ENCODE data around the gene ATF7IP2.

The ATF7IP2 gene

DNA sequence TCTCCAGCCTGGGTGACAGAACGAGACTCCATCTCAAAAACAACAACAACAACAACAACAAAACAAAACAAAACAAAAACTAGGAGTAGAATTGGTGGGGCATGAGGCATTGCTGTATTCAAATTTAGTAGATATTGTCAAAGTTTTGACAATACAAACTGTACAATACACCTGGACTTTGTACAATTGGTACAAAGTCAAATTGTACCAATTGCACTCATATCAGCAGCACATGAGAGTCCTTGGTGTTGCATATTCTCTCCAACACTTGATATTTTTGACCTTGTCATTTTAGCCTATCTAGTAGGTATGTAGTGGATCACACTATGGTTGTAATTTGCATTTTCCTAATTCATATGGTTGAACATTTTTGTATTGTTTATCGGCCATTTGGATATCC, 14.3 kb upstream of the ATF7IP2 start:
- ATAC-seq, result no peak
- no peak for TF ChIP-seq ESRRG (CRISPR knock-in tag; IDR thresholded peaks at IDR 0.05)

DNA sequence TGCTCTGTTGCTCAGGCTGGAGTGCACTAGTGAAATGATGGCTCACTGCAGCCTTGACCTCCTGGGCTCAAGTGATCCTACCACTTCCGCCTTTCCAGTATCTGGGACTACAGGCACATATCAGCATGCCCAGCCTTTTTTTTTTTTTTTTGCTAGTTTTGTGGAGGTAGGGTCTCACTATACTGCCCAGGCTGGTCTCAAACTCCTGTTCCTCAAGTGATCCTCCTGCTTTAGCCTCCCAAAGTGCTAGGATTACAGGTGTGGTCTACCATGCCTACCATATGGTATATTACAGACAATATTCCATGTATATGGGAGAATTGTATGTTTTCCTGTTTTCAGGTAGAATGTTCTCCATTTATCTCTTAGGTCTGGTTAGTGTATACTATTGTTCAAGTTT, 12.3 kb upstream of the ATF7IP2 start:
- TF ChIP-seq BACH2 (CRISPR knock-in tag; IDR thresholded peaks at IDR 0.05; ENCODE audit: borderline replicate concordance) (no peak), ZNF565 (CRISPR knock-in tag; conservative IDR thresholded peaks at IDR 0.05; ENCODE audit: low read depth) (no peak), ZFP3 (CRISPR knock-in tag; IDR thresholded peaks at IDR 0.05) (no peak), TOX (CRISPR knock-in tag; IDR thresholded peaks at IDR 0.05; ENCODE audit: borderline replicate concordance) (no peak), ISL1 (CRISPR knock-in tag; IDR thresholded peaks at IDR 0.05) (no peak), ZFP30 (CRISPR knock-in tag; IDR thresholded peaks at IDR 0.05) (no peak), OSR1 (CRISPR knock-in tag; IDR thresholded peaks at IDR 0.05) (no peak), ZC3H10 (CRISPR knock-in tag; IDR thresholded peaks at IDR 0.05) (no peak), CSDC2 (CRISPR knock-in tag; IDR thresholded peaks at IDR 0.05) (no peak), PPARA (CRISPR knock-in tag; IDR thresholded peaks at IDR 0.05; ENCODE audit: borderline replicate concordance) (no peak)
- TF ChIP-seq, protein P1, sequence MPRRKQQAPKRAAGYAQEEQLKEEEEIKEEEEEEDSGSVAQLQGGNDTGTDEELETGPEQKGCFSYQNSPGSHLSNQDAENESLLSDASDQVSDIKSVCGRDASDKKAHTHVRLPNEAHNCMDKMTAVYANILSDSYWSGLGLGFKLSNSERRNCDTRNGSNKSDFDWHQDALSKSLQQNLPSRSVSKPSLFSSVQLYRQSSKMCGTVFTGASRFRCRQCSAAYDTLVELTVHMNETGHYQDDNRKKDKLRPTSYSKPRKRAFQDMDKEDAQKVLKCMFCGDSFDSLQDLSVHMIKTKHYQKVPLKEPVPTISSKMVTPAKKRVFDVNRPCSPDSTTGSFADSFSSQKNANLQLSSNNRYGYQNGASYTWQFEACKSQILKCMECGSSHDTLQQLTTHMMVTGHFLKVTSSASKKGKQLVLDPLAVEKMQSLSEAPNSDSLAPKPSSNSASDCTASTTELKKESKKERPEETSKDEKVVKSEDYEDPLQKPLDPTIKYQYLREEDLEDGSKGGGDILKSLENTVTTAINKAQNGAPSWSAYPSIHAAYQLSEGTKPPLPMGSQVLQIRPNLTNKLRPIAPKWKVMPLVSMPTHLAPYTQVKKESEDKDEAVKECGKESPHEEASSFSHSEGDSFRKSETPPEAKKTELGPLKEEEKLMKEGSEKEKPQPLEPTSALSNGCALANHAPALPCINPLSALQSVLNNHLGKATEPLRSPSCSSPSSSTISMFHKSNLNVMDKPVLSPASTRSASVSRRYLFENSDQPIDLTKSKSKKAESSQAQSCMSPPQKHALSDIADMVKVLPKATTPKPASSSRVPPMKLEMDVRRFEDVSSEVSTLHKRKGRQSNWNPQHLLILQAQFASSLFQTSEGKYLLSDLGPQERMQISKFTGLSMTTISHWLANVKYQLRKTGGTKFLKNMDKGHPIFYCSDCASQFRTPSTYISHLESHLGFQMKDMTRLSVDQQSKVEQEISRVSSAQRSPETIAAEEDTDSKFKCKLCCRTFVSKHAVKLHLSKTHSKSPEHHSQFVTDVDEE (CRISPR knock-in tag; IDR thresholded peaks at IDR 0.05), result no peak
- TF ChIP-seq, protein P2, sequence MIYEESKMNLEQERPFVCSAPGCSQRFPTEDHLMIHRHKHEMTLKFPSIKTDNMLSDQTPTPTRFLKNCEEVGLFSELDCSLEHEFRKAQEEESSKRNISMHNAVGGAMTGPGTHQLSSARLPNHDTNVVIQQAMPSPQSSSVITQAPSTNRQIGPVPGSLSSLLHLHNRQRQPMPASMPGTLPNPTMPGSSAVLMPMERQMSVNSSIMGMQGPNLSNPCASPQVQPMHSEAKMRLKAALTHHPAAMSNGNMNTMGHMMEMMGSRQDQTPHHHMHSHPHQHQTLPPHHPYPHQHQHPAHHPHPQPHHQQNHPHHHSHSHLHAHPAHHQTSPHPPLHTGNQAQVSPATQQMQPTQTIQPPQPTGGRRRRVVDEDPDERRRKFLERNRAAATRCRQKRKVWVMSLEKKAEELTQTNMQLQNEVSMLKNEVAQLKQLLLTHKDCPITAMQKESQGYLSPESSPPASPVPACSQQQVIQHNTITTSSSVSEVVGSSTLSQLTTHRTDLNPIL (CRISPR knock-in tag; IDR thresholded peaks at IDR 0.05; ENCODE audit: low read depth), result no peak
- no peak for ATAC-seq

DNA sequence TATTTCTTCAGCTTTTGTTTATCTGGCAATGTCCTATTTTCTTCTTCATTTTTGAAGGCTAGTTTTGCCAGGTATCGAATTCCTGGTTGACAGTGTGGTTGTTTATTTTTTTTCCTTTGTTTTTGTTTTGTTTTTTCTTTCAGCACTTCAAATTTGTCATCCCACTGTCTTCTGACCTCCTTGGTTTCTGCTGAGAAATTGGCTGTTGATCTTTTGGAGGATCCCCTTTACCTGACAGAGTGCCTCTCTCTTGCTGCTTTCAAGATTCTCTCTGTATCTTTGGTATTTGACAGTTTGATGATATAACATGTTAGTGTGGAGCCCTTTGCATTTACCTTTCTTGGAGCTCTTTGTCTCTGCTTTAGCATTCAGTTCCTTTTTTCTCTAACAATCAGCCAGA, 9.6 kb upstream of the ATF7IP2 start:
- TF ChIP-seq, protein P2 (CRISPR knock-in tag; IDR thresholded peaks at IDR 0.05; ENCODE audit: low read depth), result no peak
- TF ChIP-seq PPARA (CRISPR knock-in tag; IDR thresholded peaks at IDR 0.05; ENCODE audit: borderline replicate concordance), result no peak
- no peak for TF ChIP-seq ZFP30 (CRISPR knock-in tag; IDR thresholded peaks at IDR 0.05)
- TF ChIP-seq, protein P3, sequence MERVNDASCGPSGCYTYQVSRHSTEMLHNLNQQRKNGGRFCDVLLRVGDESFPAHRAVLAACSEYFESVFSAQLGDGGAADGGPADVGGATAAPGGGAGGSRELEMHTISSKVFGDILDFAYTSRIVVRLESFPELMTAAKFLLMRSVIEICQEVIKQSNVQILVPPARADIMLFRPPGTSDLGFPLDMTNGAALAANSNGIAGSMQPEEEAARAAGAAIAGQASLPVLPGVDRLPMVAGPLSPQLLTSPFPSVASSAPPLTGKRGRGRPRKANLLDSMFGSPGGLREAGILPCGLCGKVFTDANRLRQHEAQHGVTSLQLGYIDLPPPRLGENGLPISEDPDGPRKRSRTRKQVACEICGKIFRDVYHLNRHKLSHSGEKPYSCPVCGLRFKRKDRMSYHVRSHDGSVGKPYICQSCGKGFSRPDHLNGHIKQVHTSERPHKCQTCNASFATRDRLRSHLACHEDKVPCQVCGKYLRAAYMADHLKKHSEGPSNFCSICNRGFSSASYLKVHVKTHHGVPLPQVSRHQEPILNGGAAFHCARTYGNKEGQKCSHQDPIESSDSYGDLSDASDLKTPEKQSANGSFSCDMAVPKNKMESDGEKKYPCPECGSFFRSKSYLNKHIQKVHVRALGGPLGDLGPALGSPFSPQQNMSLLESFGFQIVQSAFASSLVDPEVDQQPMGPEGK (CRISPR knock-in tag; IDR thresholded peaks at IDR 0.05; ENCODE audit: borderline replicate concordance), result no peak
- TF ChIP-seq CSDC2 (CRISPR knock-in tag; IDR thresholded peaks at IDR 0.05), result no peak
- TF ChIP-seq RARB (CRISPR knock-in tag; IDR thresholded peaks at IDR 0.05), result no peak
- TF ChIP-seq ZFP3 (CRISPR knock-in tag; IDR thresholded peaks at IDR 0.05), result no peak
- no peak for TF ChIP-seq ESRRG (CRISPR knock-in tag; IDR thresholded peaks at IDR 0.05)
- no peak for TF ChIP-seq ZC3H10 (CRISPR knock-in tag; IDR thresholded peaks at IDR 0.05)
- TF ChIP-seq, protein P4, sequence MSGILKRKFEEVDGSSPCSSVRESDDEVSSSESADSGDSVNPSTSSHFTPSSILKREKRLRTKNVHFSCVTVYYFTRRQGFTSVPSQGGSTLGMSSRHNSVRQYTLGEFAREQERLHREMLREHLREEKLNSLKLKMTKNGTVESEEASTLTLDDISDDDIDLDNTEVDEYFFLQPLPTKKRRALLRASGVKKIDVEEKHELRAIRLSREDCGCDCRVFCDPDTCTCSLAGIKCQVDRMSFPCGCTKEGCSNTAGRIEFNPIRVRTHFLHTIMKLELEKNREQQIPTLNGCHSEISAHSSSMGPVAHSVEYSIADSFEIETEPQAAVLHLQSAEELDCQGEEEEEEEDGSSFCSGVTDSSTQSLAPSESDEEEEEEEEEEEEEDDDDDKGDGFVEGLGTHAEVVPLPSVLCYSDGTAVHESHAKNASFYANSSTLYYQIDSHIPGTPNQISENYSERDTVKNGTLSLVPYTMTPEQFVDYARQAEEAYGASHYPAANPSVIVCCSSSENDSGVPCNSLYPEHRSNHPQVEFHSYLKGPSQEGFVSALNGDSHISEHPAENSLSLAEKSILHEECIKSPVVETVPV (CRISPR knock-in tag; IDR thresholded peaks at IDR 0.05), result no peak
- TF ChIP-seq GLIS3 (CRISPR knock-in tag; IDR thresholded peaks at IDR 0.05), result no peak
- no peak for TF ChIP-seq ARNTL (CRISPR knock-in tag; IDR thresholded peaks at IDR 0.05; ENCODE audit: borderline replicate concordance, low read depth)
- no peak for ATAC-seq

DNA sequence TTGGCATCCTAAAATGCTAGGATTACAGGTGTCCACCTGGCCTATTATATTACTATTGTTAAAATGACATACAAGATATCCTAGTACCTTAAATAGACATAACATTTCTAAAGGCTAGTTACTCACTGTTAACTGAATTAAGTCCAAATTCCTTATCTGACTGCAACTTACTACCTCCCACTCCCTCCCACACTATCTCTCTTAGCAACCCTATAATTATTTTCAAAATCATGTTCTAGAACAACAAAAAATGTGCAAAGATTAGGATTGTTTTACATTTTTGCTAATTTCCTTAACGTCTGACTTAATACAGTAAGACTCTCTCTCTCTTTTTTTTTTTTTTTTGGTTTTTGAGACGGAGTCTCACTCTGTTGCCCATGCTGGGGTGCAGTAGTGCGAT, 2.2 kb upstream of the ATF7IP2 start:
- no peak for ATAC-seq
- TF ChIP-seq GLIS3 (CRISPR knock-in tag; IDR thresholded peaks at IDR 0.05) (no peak), ZFP3 (CRISPR knock-in tag; IDR thresholded peaks at IDR 0.05) (no peak), OSR1 (CRISPR knock-in tag; IDR thresholded peaks at IDR 0.05) (no peak), ZNF8 (CRISPR knock-in tag; IDR thresholded peaks at IDR 0.05) (no peak), SNAI2 (CRISPR knock-in tag; IDR thresholded peaks at IDR 0.05) (no peak), ZC3H10 (CRISPR knock-in tag; IDR thresholded peaks at IDR 0.05) (no peak), ARNTL (CRISPR knock-in tag; IDR thresholded peaks at IDR 0.05; ENCODE audit: borderline replicate concordance, low read depth) (no peak), CSDC2 (CRISPR knock-in tag; IDR thresholded peaks at IDR 0.05) (no peak), PPARA (CRISPR knock-in tag; IDR thresholded peaks at IDR 0.05; ENCODE audit: borderline replicate concordance) (no peak), ZNF70 (CRISPR knock-in tag; IDR thresholded peaks at IDR 0.05) (no peak), TOX (CRISPR knock-in tag; IDR thresholded peaks at IDR 0.05; ENCODE audit: borderline replicate concordance) (no peak)
- TF ChIP-seq, protein P1 (CRISPR knock-in tag; IDR thresholded peaks at IDR 0.05), result no peak
- TF ChIP-seq, protein P3 (CRISPR knock-in tag; IDR thresholded peaks at IDR 0.05; ENCODE audit: borderline replicate concordance), result no peak
